GM12878 (cell line): ENCODE results near the gene SLC39A11. TPM values are rescaled to one million over a fixed set of nuclear protein-coding genes. Genes with fewer than 3 reads are reported as not detected.

Experiments
- ATAC-seq: fragments of 200-7000 bp; cut with Tn5 transposase; 3 replicates; pipeline ENCODE4 v1.9.1; 2020; ENCODE audit warnings: mild to moderate bottlenecking, moderate library complexity
- BruUV-seq: library from RNA; stranded (reverse); fragments of 400-500 nt; replicated peaks from 2 replicates; lab custom pipeline; 2021; lab: Mats Ljungman, UMichigan
- CTCF ChIA-PET: fragments of 300-600 bp; sonication (Branson Sonifier 250); formaldehyde crosslinking; extraction: SDS; loops from one replicate; lab custom pipeline; 2021; ENCODE audit warnings: inconsistent platforms; lab: Yijun Ruan, JAX
- POLR2A ChIA-PET: fragments of 350-600 bp; formaldehyde crosslinking; extraction: SDS; loops from one replicate; lab custom pipeline; 2021; ENCODE audit warnings: inconsistent platforms; lab: Charles Lee
- RAD21 ChIA-PET: fragments of 300-600 bp; sonication (Branson Sonifier 250); formaldehyde crosslinking; loops from one replicate; lab custom pipeline; 2023; ENCODE audit warnings: antibody characterized with exemption; ENCODE audit not compliant: unreplicated experiment; lab: Charles Lee
- SMC1A ChIA-PET: fragments of 300-600 bp; sonication (Branson Sonifier 250); formaldehyde crosslinking; loops from one replicate; lab custom pipeline; 2023; ENCODE audit not compliant: unreplicated experiment, uncharacterized antibody; lab: Charles Lee
- DNase-seq: peaks from one replicate; pipeline ENCODE4 v3.0.0-alpha.2; 2011; ENCODE audit warnings: low read depth, low spot score
- FAIRE-seq: peaks from 3 replicates; lab custom pipeline; 2011; peaks lifted over from hg19 to GRCh38; lab: Jason Lieb, UNC
- H2AFZ ChIP-seq: 2 replicates; pipeline ENCODE4 v1.6.0; 2011; ENCODE audit warnings: low read depth, low read length, control low read depth; ENCODE audit not compliant: control insufficient read depth
- H3K27ac ChIP-seq: 2 replicates; pipeline ENCODE4 v1.5.1; 2011; ENCODE audit warnings: control low read depth; ENCODE audit not compliant: control insufficient read depth, insufficient read depth
- H3K27me3 ChIP-seq, 2 experiments: replicated peaks in 1 of 2; 2 replicates each; pipeline versions ENCODE4 v1.6.0 to v1.6.1; 2011; ENCODE audit warnings: low read length in 1 of 2; ENCODE audit not compliant: control insufficient read depth in 2 of 2, insufficient read depth in 2 of 2
- H3K36me3 ChIP-seq, 2 experiments: 2 replicates each; pipeline ENCODE4 v1.5.1; 2011; ENCODE audit warnings: low read length in 1 of 2; ENCODE audit not compliant: control insufficient read depth in 2 of 2, insufficient read depth in 2 of 2
- H3K4me1 ChIP-seq: 2 replicates; pipeline ENCODE4 v1.6.1; 2011; ENCODE audit warnings: mild to moderate bottlenecking, low read length, moderate library complexity, mixed read lengths; ENCODE audit not compliant: control insufficient read depth, insufficient read depth
- H3K4me2 ChIP-seq: 2 replicates; pipeline ENCODE4 v1.6.0; 2011; ENCODE audit warnings: control low read depth; ENCODE audit not compliant: control insufficient read depth, insufficient read depth
- H3K4me3 ChIP-seq: fragments of 200-600 bp; sonication (generic); 2 replicates; pipeline ENCODE4 v1.5.1; 2016
- H3K79me2 ChIP-seq: 2 replicates; pipeline ENCODE4 v1.6.0; 2011; ENCODE audit warnings: low read length; ENCODE audit not compliant: control insufficient read depth, insufficient read depth
- H3K9ac ChIP-seq: 2 replicates; pipeline ENCODE4 v1.8.0; 2011; ENCODE audit warnings: low read length, control low read depth, mixed read lengths; ENCODE audit not compliant: control insufficient read depth, insufficient read depth
- H3K9me3 ChIP-seq: replicated peaks from 3 replicates; pipeline ENCODE4 v1.5.1; 2011; ENCODE audit warnings: mild to moderate bottlenecking, low read length; ENCODE audit not compliant: control insufficient read depth, insufficient read depth
- H4K20me1 ChIP-seq: 2 replicates; pipeline ENCODE4 v1.6.0; 2011; ENCODE audit not compliant: control insufficient read depth, insufficient read depth
- ASH2L ChIP-seq: fragments of 300-600, 200-600 bp; sonication (generic); IDR thresholded peaks from 2 replicates; pipeline ENCODE4 v1.6.1; 2017; ENCODE audit warnings: low read depth, mild to moderate bottlenecking, borderline replicate concordance
- BMI1 ChIP-seq: fragments of 450-650 bp; IDR thresholded peaks from 2 replicates; pipeline ENCODE4 v1.6.1; 2016; ENCODE audit warnings: mild to moderate bottlenecking, moderate library complexity, borderline replicate concordance
- DPF2 ChIP-seq: fragments of 450-650 bp; IDR thresholded peaks from 2 replicates; pipeline ENCODE4 v1.6.1; 2017; ENCODE audit warnings: mild to moderate bottlenecking
- FOS ChIP-seq: IDR thresholded peaks from 3 replicates; pipeline ENCODE4 v1.6.1; 2011; ENCODE audit warnings: borderline replicate concordance; ENCODE audit not compliant: insufficient read length; ENCODE audit errors: extremely low read depth
- FOXK2 ChIP-seq: fragments of 450-650 bp; IDR thresholded peaks from 2 replicates; pipeline ENCODE4 v1.6.1; 2017; ENCODE audit warnings: mild to moderate bottlenecking, moderate library complexity
- FOXM1 ChIP-seq: IDR thresholded peaks from 2 replicates; pipeline ENCODE4 v1.6.1; 2012; ENCODE audit warnings: low read depth, mild to moderate bottlenecking, inconsistent platforms, low read length, moderate library complexity
- HDAC2 ChIP-seq: fragments of 200-600 bp; sonication (generic); IDR thresholded peaks from 2 replicates; pipeline ENCODE4 v1.6.1; 2017
- MTA2 ChIP-seq: fragments of 450-650 bp; IDR thresholded peaks from 2 replicates; pipeline ENCODE4 v1.6.1; 2016; ENCODE audit warnings: low read depth, mild to moderate bottlenecking, moderate library complexity
- MYB ChIP-seq: fragments of 150-350 bp; IDR thresholded peaks from 2 replicates; pipeline ENCODE4 v1.6.1; 2014; ENCODE audit warnings: mild to moderate bottlenecking, low read depth, low read length, borderline replicate concordance
- NBN ChIP-seq: fragments of 450-650 bp; IDR thresholded peaks from 2 replicates; pipeline ENCODE4 v1.6.1; 2016
- NFYA ChIP-seq: IDR thresholded peaks from 2 replicates; pipeline ENCODE4 v1.6.1; 2011; ENCODE audit warnings: low read depth, mild to moderate bottlenecking, low read length, improper control_type of control experiment, borderline replicate concordance
- NFYB ChIP-seq: IDR thresholded peaks from 2 replicates; pipeline ENCODE4 v1.6.1; 2011; ENCODE audit warnings: low read depth, mild to moderate bottlenecking, low read length, improper control_type of control experiment, moderate library complexity; ENCODE audit not compliant: insufficient read depth
- NR2F1 ChIP-seq: fragments of 450-650 bp; conservative IDR thresholded peaks from 2 replicates; pipeline ENCODE4 v1.6.1; 2017; ENCODE audit warnings: mild to moderate bottlenecking
- PAX8 ChIP-seq: fragments of 450-650 bp; IDR thresholded peaks from 2 replicates; pipeline ENCODE4 v1.6.1; 2017; ENCODE audit warnings: mild to moderate bottlenecking, moderate library complexity
- RBBP5 ChIP-seq: fragments of 200-600 bp; sonication (generic); conservative IDR thresholded peaks from 2 replicates; pipeline ENCODE4 v1.6.1; 2016
- RELA ChIP-seq: fragments of 450-650 bp; IDR thresholded peaks from 2 replicates; pipeline ENCODE4 v1.8.0; 2014; ENCODE audit warnings: borderline replicate concordance; ENCODE audit not compliant: partially characterized antibody
- TBL1XR1 ChIP-seq: IDR thresholded peaks from 2 replicates; pipeline ENCODE4 v1.6.1; 2012; ENCODE audit warnings: low read depth, low read length, improper control_type of control experiment
- YBX1 ChIP-seq: fragments of 450-650 bp; IDR thresholded peaks from 2 replicates; pipeline ENCODE4 v1.6.1; 2016; ENCODE audit warnings: antibody characterized with exemption
- ZSCAN29 ChIP-seq: fragments of 450-650 bp; IDR thresholded peaks from 2 replicates; pipeline ENCODE4 v1.6.1; 2017; ENCODE audit warnings: mild to moderate bottlenecking, moderate library complexity
- in situ Hi-C: fragments of 300-500 bp; cut with MboI; formaldehyde crosslinking; loops from 9 replicates; pipeline ENCODE4 v1.14.3; 2018; ENCODE audit warnings: mixed read lengths
- intact Hi-C: fragments of 100-400 bp; cut with micrococcal nuclease; formaldehyde crosslinking; loops from one replicate; pipeline ENCODE4 v1.14.2; 2022; ENCODE audit not compliant: unreplicated experiment
- polyA plus RNA-seq, 11 experiments: library from polyadenylated mRNA; depleted of rRNA in 4 of 11; unstranded in 6 of 11; stranded (reverse) in 5 of 11; fragments of >200 nt; fragmentation: Nextera tagmentation in 4 of 11; fragmentation: Illumina TruSeq in 1 of 11; extraction: Ambion mirVana in 4 of 11; extraction: Trizol in 1 of 11; gene quantifications; 1 replicate in 1 of 11; 2 replicates in 10 of 11; pipeline versions ENCODE4 v1.2.1 to v1.2.3, GENCODE V29; 2011 to 2016; ENCODE audit warnings: inconsistent platforms in 2 of 11, missing spikeins in 2 of 11, low read depth in 1 of 11
- total RNA-seq, 4 experiments: library from RNA; depleted of rRNA in 3 of 4; stranded (reverse); fragments of >200 nt in 3 of 4; fragmentation: Illumina TruSeq in 1 of 4; extraction: Trizol in 1 of 4; gene quantifications; 2 replicates each; pipeline versions ENCODE4 v1.2.1 to v1.2.3, GENCODE V29; 2013 to 2021

The SLC39A11 gene
- total and polyA plus RNA-seq, 10 of the 15 experiments (the other 5 are each of a cell fraction or from before 2014, with no cell fraction given): 8.6 to 23.8 (median 14.0) TPM

DNA sequence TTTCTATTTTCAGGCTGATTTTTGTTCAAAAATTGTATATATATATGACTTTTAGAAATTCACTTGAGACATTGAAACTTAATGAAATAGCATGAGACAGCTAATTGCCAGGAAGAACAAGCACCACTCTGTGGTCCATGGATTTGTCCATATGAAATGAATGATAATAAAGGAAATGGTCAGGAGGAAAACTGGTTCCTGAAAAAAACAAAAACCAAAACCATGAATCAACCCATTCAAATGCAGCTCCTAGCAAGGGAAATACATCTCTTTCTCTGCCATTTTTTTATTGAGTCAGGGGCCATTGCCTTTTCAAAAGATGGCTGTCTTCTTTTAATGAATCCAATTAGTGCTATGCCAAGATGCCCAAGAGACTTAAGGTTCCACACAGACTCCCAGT is 230.7 kb downstream of the SLC39A11 start:
- no TSS peak for BruUV-seq
- no peaks in the 10 kb centered on the region for H4K20me1 ChIP-seq
- ChIA-PET RAD21 (no interaction called here), POLR2A (interaction anchor here (0.6 kb wide), 1 partner anchor 29 kb away, joined by 3 read pairs; no protein-coding TSS in a partner anchor), CTCF (no interaction called here), SMC1A (interaction anchor here (1.5 kb wide), 1 partner anchor 134 kb away, joined by 4 read pairs; no protein-coding TSS in a partner anchor)
- in situ Hi-C loops: no loop called here
- no peak for TF ChIP-seq RBBP5
- no peak for TF ChIP-seq NR2F1
- TF ChIP-seq DPF2: no peak
- TF ChIP-seq RELA: no peak
- no peak for TF ChIP-seq PAX8
- TF ChIP-seq NFYB: no peak
- TF ChIP-seq ASH2L: no peak
- no peak for TF ChIP-seq NFYA
- TF ChIP-seq MYB: no peak
- TF ChIP-seq TBL1XR1: no peak
- TF ChIP-seq FOXK2: no peak
- TF ChIP-seq NBN: no peak
- TF ChIP-seq BMI1: no peak
- no peak for TF ChIP-seq ZSCAN29
- no peak for TF ChIP-seq MTA2
- TF ChIP-seq FOS: no peak
- TF ChIP-seq FOXM1: no peak
- no peak for TF ChIP-seq YBX1
- no peak for TF ChIP-seq HDAC2
- no peak overlapping the region for H3K4me3 ChIP-seq
- H3K9ac ChIP-seq: no peak overlapping the region
- H3K4me2 ChIP-seq: no peak overlapping the region
- ATAC-seq (no peak), FAIRE-seq (no peak), DNase-seq (no peak)
- no peaks in the 10 kb centered on the region for H3K36me3 ChIP-seq
- H3K4me1 ChIP-seq: peaks cover 6% of the 10 kb centered on the region
- H3K9me3 ChIP-seq: no peaks in the 10 kb centered on the region; the same call in 2 of the 3 replicates
- H3K27ac ChIP-seq: no peak overlapping the region
- intact Hi-C loops: no loop called here
- H3K79me2 ChIP-seq: no peaks in the 10 kb centered on the region
- H3K27me3 ChIP-seq: no peaks in the 10 kb centered on the region
- no peak overlapping the region for H2AFZ ChIP-seq
